DMS 273 (cell line): ENCODE results near the gene RPS24.
"Not testable (repeated sequence)": the region's sequence is repeated elsewhere in the genome, so short reads cannot be mapped to it uniquely, and the experiment has no call there.

Experiments used
- DNase-seq: peaks from one replicate; lab custom pipeline; 2025; ENCODE audit not compliant: unreplicated experiment; lab: John Stamatoyannopoulos, UW

Gene RPS24

GRCh38 chr10:78033637-78034470, at the start of gene RPS24:
Gene RPS24 (plus strand): TSS chr10:78033863. CDS start chr10:78033902, 39 bp downstream.
- peak; percentile 98 for DNase-seq

GRCh38 chr10:77984986-77985385, 48.7 kb upstream of the RPS24 start:
- DNase-seq, result no peak

GRCh38 chr10:77987671-77988255, 45.9 kb upstream of the RPS24 start:
- DNase-seq, result no peak

GRCh38 chr10:77989081-77989724, 44.5 kb upstream of the RPS24 start:
- DNase-seq, result peak; percentile 29

- DNase-seq, result no peak
Observed at GRCh38 chr10:77993620-77994019, 40.0 kb upstream of the RPS24 start.

GRCh38 chr10:77998780-77999179, 34.9 kb upstream of the RPS24 start:
- DNase-seq, result not testable (repeated sequence)

- DNase-seq, result no peak
Observed at GRCh38 chr10:78000206-78000605, 33.5 kb upstream of the RPS24 start.

- no peak for DNase-seq
Observed at GRCh38 chr10:78000956-78001472, 32.6 kb upstream of the RPS24 start.

- DNase-seq, result no peak
Observed at GRCh38 chr10:78002541-78003288, 30.9 kb upstream of the RPS24 start.

- peak; percentile 19 for DNase-seq
Observed at GRCh38 chr10:78004215-78005026, 29.2 kb upstream of the RPS24 start.

- DNase-seq, result no peak
Observed at GRCh38 chr10:78007172-78007571, 26.5 kb upstream of the RPS24 start.

GRCh38 chr10:78009662-78010061, 24.0 kb upstream of the RPS24 start:
- DNase-seq, result no peak

- no peak for DNase-seq
Observed at GRCh38 chr10:78010278-78010677, 23.4 kb upstream of the RPS24 start.

GRCh38 chr10:78011065-78011464, 22.6 kb upstream of the RPS24 start:
- DNase-seq, result no peak

GRCh38 chr10:78013564-78013963, 20.1 kb upstream of the RPS24 start:
- DNase-seq, result no peak

- no peak for DNase-seq
Observed at GRCh38 chr10:78015546-78015945, 18.1 kb upstream of the RPS24 start.

- no peak for DNase-seq
Observed at GRCh38 chr10:78017856-78018255, 15.8 kb upstream of the RPS24 start.

- no peak for DNase-seq
Observed at GRCh38 chr10:78019264-78019663, 14.4 kb upstream of the RPS24 start.

- no peak for DNase-seq
Observed at GRCh38 chr10:78021201-78021600, 12.5 kb upstream of the RPS24 start.

- no peak for DNase-seq
Observed at GRCh38 chr10:78023741-78024140, 9.9 kb upstream of the RPS24 start.
